ENCODE results near the gene AP3S1. TPM values are rescaled to one million over a fixed set of nuclear protein-coding genes. Genes with fewer than 3 reads are reported as not detected.

AP3S1 gene
- total and polyA plus RNA-seq, 2 of the 13 experiments (the other 11 are each of a cell fraction or from before 2014, with no cell fraction given) = 50.5 to 85.9 TPM

GRCh38 chr5:115816226-115817081, 25.3 kb upstream of the AP3S1 start, which contains the start of gene CDO1 (continued):
- TF ChIP-seq CERS6 (CRISPR knock-in tag; IDR thresholded peaks at IDR 0.05) (no peak), ZFY (CRISPR knock-in tag; IDR thresholded peaks at IDR 0.05) (peak; percentile 14; the same call in 1 of the 2 replicates), CHD2 (IDR thresholded peaks at IDR 0.05; ENCODE audit: low read depth, low read length) (no peak), ZNF687 (CRISPR knock-in tag; IDR thresholded peaks at IDR 0.05) (peak; percentile 74), SMARCE1 (IDR thresholded peaks at IDR 0.05; ENCODE audit: borderline replicate concordance) (no peak), PBX2 (CRISPR knock-in tag; IDR thresholded peaks at IDR 0.05) (no peak), ZBTB49 (CRISPR knock-in tag; IDR thresholded peaks at IDR 0.05; ENCODE audit: borderline replicate concordance) (no peak), REL (CRISPR knock-in tag; conservative IDR thresholded peaks at IDR 0.05) (no peak), MEIS1 (CRISPR knock-in tag; IDR thresholded peaks at IDR 0.05; ENCODE audit: borderline replicate concordance) (no peak), ATF7 (IDR thresholded peaks at IDR 0.05) (0 out of 2 replicates have a peak, but pooled peaks have one; percentile 4), ATF7 (CRISPR knock-in tag; IDR thresholded peaks at IDR 0.05) (no peak), TEAD3 (CRISPR knock-in tag; optimal IDR thresholded peaks at IDR 0.05; ENCODE audit: borderline replicate concordance) (no peak), ZNF619 (CRISPR knock-in tag; IDR thresholded peaks at IDR 0.05) (no peak), IRF2 (CRISPR knock-in tag; IDR thresholded peaks at IDR 0.05) (no peak), ATF5 (CRISPR knock-in tag; IDR thresholded peaks at IDR 0.05; ENCODE audit: low read depth) (no peak), ZNF710 (CRISPR knock-in tag; IDR thresholded peaks at IDR 0.05; ENCODE audit: borderline replicate concordance) (peak; percentile 32; the same call in 1 of the 2 replicates), YEATS4 (CRISPR knock-in tag; IDR thresholded peaks at IDR 0.05; ENCODE audit: borderline replicate concordance) (peak; percentile 34; the same call in 1 of the 2 replicates)

Data from HepG2 (cell line).